Thyroid gland (tissue), 4 donors: ENCODE measurements around the gene GGNBP2.

Source experiments
- POLR2A ChIP-seq, 2 donors: fragments of 450-650 bp; IDR thresholded peaks; one replicate each; pipeline ENCODE4 v1.6.1; 2017; ENCODE audit warnings: antibody characterized with exemption in 2 of 2, mild to moderate bottlenecking in 2 of 2, moderate library complexity in 1 of 2
- TF ChIP-seq, protein P1 (sequence below), 6 experiments: fragments of 200-600 bp in 3 of 6; fragments of 450-650 bp in 3 of 6; sonication (generic) in 3 of 6; IDR thresholded peaks; one replicate each; pipeline ENCODE4 v1.5.1; 2016 to 2019; ENCODE audit warnings: antibody characterized with exemption in 6 of 6, mild to moderate bottlenecking in 2 of 6, inconsistent platforms in 1 of 6, moderate library complexity in 1 of 6

DNA sequence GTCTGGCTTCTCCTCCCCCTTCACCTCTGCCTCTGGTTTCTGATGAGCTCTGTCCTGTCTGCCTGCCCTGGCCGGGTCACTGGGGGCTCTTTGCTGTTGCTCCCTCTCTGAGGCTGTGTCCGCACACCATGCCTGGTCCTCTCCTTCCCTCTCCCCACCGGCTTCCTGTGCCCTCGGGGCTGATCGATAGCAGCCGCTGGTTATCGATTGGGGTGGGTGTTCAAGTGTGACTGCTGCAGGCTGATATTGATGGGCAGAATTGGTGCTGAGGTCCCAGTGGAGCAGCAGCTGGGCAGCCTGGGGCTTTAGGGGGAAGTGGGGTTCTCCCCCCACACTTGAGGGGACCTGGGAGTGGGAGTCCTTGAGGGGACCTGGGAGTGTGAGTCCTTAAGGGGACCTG, 73.1 kb downstream of the GGNBP2 start:
- TF ChIP-seq, protein P1, sequence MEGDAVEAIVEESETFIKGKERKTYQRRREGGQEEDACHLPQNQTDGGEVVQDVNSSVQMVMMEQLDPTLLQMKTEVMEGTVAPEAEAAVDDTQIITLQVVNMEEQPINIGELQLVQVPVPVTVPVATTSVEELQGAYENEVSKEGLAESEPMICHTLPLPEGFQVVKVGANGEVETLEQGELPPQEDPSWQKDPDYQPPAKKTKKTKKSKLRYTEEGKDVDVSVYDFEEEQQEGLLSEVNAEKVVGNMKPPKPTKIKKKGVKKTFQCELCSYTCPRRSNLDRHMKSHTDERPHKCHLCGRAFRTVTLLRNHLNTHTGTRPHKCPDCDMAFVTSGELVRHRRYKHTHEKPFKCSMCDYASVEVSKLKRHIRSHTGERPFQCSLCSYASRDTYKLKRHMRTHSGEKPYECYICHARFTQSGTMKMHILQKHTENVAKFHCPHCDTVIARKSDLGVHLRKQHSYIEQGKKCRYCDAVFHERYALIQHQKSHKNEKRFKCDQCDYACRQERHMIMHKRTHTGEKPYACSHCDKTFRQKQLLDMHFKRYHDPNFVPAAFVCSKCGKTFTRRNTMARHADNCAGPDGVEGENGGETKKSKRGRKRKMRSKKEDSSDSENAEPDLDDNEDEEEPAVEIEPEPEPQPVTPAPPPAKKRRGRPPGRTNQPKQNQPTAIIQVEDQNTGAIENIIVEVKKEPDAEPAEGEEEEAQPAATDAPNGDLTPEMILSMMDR (IDR thresholded peaks at IDR 0.05) = no peak
- no peak for TF ChIP-seq POLR2A (IDR thresholded peaks at IDR 0.05)
